ENCODE data around the gene BTBD16. TPM values are rescaled to one million over a fixed set of nuclear protein-coding genes. Genes with fewer than 3 reads are reported as not detected.

Gene BTBD16
- total RNA-seq = 0.31 and 0.40 TPM in 2 replicates

GRCh38 chr10:122271076-122271475, at the start of gene BTBD16:
Gene BTBD16, plus strand, starts transcription at chr10:122271296. Its CDS starts 3,786 bp downstream, at chr10:122275082.

GRCh38 chr10:122374237-122374858, 103.3 kb downstream of the BTBD16 start, which contains the start of gene PLEKHA1:
Gene PLEKHA1, plus strand, starts transcription at chr10:122374708. Its CDS starts 18,493 bp downstream, at chr10:122393201.

Other genes starting within 250 kb of the BTBD16 start
- 17.2 and 19.9 TPM in 2 replicates for gene PLEKHA1, start 103.4 kb downstream of the BTBD16 start, total RNA-seq
- gene ARMS2, start 183.4 kb downstream of the BTBD16 start, total RNA-seq = not detected in 2 replicates
- gene HTRA1, start 190.3 kb downstream of the BTBD16 start, total RNA-seq = 235 and 353 TPM in 2 replicates

All from aortic smooth muscle cell (primary cell).